GM18873 (cell line): ENCODE data around the gene CLDN24.
"Not testable (repeated sequence)": the region's sequence is repeated elsewhere in the genome, so short reads cannot be mapped to it uniquely, and the experiment has no call there.

Source experiments
- ATAC-seq: cut with Tn5 transposase; IDR thresholded peaks from one replicate; pipeline ENCODE4 v1.9.1; 2021; ENCODE audit warnings: mild to moderate bottlenecking, moderate library complexity, moderate number of reproducible peaks; ENCODE audit not compliant: unreplicated experiment, low FRiP score

The CLDN24 gene

DNA sequence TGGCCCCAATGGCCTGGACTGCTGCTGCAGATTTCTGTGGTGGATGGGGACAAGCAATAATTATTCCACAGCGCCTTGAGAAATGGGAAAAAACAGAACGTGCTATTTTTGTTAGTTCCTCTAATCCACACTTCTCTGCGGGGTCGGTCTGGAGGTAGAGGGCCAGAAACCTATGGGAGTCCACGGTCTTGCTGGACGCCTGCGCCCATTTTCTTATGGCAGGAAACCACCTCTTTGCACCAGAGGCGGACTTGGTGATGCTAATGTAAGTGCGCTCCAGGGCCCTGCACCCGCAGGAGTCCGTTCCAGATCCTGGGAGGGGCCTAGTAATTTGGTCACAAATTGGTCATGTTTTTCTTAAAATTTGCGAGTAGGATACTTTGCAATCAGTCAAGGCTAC lies 25.9 kb upstream of the CLDN24 start:
- ATAC-seq = no peak

DNA sequence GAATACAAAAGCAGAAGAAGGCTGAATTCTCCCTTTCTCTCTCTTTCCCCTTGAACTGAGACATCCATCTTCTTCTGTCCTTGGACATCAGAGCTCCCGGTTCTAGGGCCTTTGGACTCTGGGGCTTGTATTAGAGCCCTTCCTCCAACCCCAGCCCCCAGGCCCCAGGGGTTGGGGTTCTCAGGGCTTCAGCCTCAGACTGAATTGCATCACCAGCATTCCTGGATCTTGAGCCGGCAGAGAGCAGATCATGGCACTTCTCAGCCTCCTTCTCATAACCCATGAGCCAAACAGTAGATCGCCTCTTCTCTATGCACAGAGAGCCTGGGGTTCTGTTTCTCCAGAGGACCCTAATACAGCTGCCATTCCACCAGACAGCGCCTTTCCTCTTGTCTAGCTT lies 25.3 kb upstream of the CLDN24 start:
- no peak for ATAC-seq

DNA sequence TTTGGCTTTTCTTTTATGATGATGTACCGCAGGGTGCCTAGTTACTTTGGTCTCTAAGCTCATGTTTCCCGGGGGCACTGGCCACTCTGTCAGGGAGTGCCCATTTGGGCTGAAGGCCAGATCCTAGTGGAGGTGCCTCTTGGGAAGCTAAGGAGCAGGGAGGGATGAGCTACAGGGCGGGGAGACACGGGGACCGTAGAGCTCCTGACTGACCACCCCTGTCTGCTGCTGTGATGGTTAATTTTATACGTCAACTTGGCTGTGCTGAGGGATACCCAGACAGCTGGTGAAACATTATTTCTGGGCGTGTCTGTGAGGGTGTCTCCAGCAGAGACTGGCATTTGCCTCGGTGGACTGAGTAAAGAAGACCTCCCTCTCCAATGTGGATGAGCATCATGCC lies 24.9 kb upstream of the CLDN24 start:
- no peak for ATAC-seq

GRCh38 chr4:183345261-183345660 lies 23.0 kb upstream of the CLDN24 start:
- no peak for ATAC-seq

- no peak for ATAC-seq
Measured at GRCh38 chr4:183344523-183345255, 22.5 kb upstream of the CLDN24 start.

DNA sequence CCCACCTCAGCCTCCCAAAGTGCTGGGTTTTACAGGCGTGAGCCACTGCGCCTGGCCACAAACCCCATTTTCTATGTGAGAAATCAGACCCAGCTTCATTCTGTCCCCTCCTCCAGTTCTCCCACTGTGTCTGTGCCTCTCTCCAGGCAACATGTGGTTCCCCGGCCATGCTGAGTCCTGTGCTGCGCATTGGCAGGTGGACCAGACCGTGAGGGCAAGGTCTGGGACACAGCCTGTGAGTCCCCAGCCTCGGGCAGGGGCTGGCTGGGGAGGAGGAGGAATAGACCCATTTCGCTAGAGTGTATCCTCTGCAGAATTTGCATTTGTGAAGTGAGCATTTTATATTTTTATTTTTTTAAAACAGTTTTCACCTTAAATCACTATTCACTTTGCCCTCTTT lies 21.5 kb upstream of the CLDN24 start:
- no peak for ATAC-seq

DNA sequence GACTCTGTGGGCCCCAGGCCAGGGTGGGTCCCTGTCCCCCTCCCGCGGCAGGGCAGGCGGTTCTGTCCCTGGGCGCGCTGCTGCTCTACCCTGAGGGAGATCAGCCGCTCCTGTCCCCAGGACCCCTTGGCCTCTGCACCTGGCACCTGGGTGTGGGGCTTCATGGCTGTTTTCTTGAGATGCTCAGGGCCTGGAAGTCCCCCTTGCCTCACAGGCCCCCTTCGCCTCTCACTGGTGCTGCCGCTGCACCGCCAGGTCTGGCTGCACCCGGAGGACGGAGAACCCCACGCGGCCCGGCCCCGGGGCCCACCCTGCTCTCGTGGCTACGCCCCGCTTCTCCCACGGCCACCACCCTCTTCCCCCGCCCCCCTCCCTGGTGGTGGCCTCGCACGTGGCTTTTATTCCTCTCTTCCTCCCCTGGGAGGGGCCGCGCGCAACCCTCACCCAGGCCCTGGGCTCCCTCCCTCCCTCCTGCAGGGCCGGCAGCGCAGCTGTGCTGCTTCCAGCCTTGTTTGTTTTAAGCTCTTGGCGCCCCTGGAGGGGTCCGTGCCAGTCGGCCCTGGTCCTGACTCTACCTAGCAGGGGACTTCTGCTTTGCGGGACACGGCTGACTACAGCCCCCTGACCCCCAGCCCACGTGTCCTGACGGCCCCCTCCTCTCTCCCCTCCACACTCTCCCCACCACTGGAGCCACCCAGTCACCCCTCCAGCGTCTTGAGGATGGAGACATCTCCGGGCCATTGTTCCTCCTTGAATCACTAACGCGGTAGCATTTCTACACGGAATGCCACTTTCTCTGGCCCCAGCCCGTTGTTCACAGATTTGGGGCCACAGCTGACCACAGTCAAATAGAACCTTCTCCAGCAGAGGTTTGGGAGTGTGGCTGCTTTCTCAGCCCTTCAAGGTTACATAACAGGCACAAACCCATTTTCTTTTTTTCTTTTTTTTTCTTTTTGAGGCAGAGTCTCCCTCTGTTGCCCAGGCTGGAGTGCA lies 20.6 kb upstream of the CLDN24 start:
- ATAC-seq = no peak

DNA sequence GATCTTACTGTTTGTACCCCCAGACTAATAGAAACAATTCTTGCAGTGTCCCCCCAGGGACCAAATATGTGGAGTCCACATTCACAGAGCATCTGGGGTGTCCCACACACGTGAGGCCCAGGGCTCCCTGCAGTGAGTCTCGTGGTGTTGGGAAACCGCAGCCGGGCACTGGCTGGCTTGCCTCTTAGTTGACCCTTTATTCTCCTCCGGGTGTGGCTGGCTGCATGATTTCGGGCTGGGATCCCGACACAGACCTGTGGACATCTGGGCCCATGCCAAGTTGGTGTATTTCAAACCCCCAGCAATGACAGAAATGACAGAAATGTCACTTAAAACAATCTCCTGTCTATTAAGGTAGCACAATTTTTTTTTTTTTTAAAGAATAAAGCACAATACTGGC lies 15.6 kb upstream of the CLDN24 start:
- no peak for ATAC-seq

GRCh38 chr4:183337349-183337748 lies 15.1 kb upstream of the CLDN24 start:
- no peak for ATAC-seq

DNA sequence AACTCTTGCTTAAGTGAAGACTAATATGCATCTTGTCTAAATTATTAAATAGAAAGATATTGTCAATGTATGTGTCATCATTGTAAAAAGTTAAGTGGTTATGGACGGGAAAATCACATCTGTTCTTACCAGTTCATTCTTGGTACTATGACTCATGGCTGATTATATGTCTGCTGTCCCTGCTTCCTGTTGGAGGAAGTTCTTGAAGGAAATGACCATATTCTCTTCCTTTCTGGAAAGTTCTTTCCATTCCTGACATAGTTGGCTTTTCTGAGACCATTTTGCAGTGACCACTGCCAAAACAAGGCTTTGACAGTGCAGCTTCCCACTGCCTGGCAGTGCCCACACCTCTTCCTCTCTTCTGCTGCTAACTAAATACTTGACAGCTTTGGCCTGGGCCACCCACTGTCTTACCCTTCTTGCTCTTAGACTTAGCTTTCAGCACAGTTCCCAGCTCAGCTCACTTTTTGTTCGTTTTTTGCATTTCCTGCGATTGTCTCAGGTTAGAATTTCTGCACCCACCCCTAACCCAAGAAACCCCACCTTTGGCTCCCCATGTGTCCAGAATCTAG lies 13.2 kb upstream of the CLDN24 start:
- ATAC-seq = no peak

GRCh38 chr4:183333983-183334382 lies 11.8 kb upstream of the CLDN24 start:
- ATAC-seq = no peak

DNA sequence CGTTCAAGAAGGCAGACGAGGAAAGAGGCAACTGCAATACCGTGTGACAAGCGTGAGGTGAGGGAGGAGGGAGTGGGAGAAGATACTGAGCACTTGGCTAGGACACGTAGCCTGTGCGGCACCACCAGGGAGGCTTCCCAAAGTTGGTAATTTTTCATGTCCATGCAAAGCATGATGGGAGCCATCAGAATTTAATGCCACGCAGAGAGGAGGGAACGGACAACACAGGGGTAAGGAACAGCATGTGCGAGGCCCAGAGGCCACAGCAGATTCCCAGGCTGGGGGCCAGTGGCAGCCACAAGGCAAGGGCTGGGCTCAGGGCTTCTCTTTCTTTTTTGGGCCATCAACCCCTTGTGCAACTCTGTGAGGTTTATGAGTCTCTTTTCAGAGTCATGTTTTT lies 11.0 kb upstream of the CLDN24 start:
- ATAC-seq = no peak

GRCh38 chr4:183332447-183332846 lies 10.2 kb upstream of the CLDN24 start:
- no peak for ATAC-seq

DNA sequence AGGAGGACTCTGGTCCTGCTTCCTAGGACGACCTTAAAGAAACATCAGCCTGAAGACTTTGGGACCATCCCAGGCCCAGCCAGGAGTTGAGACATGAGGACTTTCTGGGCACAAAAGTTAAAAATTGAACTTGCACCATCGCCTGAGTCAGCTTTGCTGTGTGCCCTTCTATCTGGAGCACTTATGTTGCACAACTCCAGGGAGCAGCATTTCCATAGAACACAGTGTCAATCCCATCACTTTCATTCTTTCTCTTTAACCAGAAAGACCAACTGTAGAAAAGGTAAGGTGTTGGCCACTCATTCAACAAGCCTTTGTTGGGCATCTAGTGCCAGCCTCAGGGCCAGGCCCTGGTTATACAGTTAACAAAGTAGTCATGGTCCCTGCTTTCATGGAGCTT lies 8.6 kb upstream of the CLDN24 start:
- no peak for ATAC-seq

DNA sequence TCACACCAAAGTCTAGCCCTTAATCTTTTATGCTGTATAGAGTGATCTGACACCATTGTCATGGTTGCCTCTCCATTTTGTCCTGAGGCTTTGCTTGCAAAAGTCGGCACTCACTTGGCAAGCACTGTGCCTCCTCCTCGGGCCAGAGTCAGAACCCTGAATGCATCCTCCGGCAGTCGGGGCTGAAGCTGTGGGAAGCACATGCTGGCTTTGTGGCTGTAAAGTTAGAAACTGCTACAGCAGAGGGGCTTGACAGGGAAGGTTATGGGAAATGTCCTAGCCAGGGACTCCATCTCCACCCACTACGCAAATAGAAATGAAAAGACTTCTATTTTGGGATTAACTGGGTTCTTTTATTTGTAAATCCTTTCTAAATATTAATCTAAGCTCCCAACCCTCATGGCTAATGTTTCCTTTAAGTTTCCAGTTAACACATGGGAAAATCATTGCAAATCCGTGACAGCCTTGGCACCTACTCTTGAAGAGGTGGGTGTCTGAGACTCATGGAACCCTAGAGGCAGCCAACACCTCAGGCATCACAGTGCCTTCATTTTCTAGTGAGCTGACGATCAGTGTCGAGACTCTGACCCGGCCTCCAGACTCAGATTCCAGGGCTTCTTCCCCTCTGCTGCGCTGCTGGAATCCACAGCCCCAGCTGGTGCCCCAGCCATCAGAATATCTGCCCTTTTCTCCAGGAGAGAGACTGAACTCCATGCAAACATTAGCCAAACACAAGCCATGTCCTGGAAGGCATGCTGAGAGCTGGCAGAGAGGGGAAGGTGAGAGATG lies 7.9 kb upstream of the CLDN24 start:
- no peak for ATAC-seq

GRCh38 chr4:183329244-183329643 lies 7.0 kb upstream of the CLDN24 start:
- ATAC-seq = no peak

DNA sequence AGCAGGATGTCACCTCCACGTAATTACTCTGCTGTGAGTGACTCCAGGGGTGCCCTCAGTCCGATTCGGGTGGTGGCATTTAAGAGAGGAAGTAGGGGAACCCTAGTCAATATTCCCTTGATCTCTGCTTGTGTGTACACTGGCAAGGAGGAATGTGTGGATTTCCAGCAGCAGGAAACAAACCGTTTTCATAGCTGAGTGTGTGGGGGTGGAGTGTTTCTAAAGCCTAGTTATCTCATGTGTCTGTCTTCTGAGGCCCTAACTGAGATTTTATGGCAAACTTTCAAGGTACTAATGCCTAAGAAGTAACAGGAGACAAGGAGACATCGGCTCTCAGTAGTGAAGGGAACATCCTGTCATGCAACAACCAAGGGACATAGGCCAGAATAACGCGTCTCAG lies 6.6 kb upstream of the CLDN24 start:
- no peak for ATAC-seq

GRCh38 chr4:183327827-183328226 lies 5.6 kb upstream of the CLDN24 start:
- ATAC-seq = no peak

DNA sequence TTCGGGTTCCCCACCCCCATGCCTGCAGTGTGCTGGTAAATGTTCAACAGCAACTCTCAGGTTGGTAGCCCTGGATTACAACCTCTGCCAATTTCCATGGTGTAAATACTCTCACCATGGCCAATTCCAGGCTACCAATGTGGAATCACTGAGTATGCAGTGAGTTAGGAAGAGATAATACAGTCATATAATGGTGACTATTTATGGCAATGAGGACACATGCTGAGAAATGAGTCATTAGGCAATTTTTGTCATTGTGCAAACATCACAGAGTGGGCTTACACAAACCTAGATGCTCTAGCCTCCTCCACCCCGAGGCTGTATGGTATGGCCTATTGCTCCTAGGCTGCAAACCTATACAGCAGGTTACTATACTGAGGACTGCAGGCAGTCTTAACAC lies 4.6 kb upstream of the CLDN24 start:
- ATAC-seq = no peak

DNA sequence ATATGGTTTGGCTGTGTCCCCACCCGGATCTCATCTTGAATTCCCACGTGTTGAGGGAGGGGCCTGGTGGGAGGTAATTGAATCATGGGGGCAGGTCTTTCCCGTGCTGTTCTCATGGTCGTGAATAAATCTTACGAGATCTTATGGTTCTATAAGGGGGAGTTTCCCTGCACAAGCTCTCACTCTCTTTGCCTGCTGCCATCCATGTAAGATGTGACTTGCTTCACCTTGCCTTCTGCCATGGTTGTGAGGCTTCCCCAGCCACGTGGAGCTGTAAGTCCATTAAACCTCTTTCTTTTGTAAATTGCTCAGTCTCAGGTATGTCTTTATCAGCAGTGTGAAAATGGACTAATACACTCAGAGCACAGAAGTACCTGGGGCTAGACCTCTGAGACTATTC lies 4.2 kb upstream of the CLDN24 start:
- not testable (repeated sequence) for ATAC-seq

GRCh38 chr4:183324619-183325018 lies 2.4 kb upstream of the CLDN24 start:
- ATAC-seq = no peak
